TTC549 (cell line): Measurements from ENCODE around the gene MEAK7.

Experiments
- FAIRE-seq: peaks from 2 replicates; lab custom pipeline; 2012; peaks lifted over from hg19 to GRCh38; lab: Jason Lieb, UNC

MEAK7 gene

GRCh38 chr16:84511831-84512230 lies 7.4 kb upstream of the MEAK7 start:
- no peak for FAIRE-seq

- FAIRE-seq: no peak
Observed at GRCh38 chr16:84511180-84511800, 6.8 kb upstream of the MEAK7 start.

- FAIRE-seq: no peak
Observed at GRCh38 chr16:84509032-84509950, 4.8 kb upstream of the MEAK7 start.

GRCh38 chr16:84508502-84508901 lies 4.0 kb upstream of the MEAK7 start:
- FAIRE-seq: no peak

- no peak for FAIRE-seq
Observed at GRCh38 chr16:84507011-84507982, 2.8 kb upstream of the MEAK7 start.

- FAIRE-seq: no peak
Observed at GRCh38 chr16:84505249-84506187, 1.1 kb upstream of the MEAK7 start.

- FAIRE-seq: no peak
Observed at GRCh38 chr16:84503751-84504395, 586 bp downstream of the MEAK7 start.

GRCh38 chr16:84502581-84502980 lies 1.9 kb downstream of the MEAK7 start:
- FAIRE-seq: no peak

- FAIRE-seq: no peak
Observed at GRCh38 chr16:84502075-84502474, 2.4 kb downstream of the MEAK7 start.

- FAIRE-seq: no peak
Observed at GRCh38 chr16:84501077-84501735, 3.3 kb downstream of the MEAK7 start.

- FAIRE-seq: no peak
Observed at GRCh38 chr16:84500531-84500930, 3.9 kb downstream of the MEAK7 start.

GRCh38 chr16:84499638-84500037 lies 4.8 kb downstream of the MEAK7 start:
- no peak for FAIRE-seq

- FAIRE-seq: no peak
Observed at GRCh38 chr16:84498859-84499620, 5.4 kb downstream of the MEAK7 start.

GRCh38 chr16:84498223-84498610 lies 6.2 kb downstream of the MEAK7 start:
- FAIRE-seq: no peak

- FAIRE-seq: no peak
Observed at GRCh38 chr16:84497418-84498222, 6.8 kb downstream of the MEAK7 start.

- no peak for FAIRE-seq
Observed at GRCh38 chr16:84496991-84497390, 7.5 kb downstream of the MEAK7 start.

- no peak for FAIRE-seq
Observed at GRCh38 chr16:84495506-84495905, 9.0 kb downstream of the MEAK7 start.

GRCh38 chr16:84489131-84489530 lies 15.3 kb downstream of the MEAK7 start:
- FAIRE-seq: no peak

GRCh38 chr16:84487358-84487757 lies 17.1 kb downstream of the MEAK7 start:
- FAIRE-seq: no peak
